Right lung (tissue), 5 donors: ENCODE measurements around the gene NKPD1. TPM values are rescaled to one million over a fixed set of nuclear protein-coding genes. Genes with fewer than 3 reads are reported as not detected.

Source experiments
- DNase-seq, 2 donors: peaks; one replicate each; pipeline ENCODE4 v3.0.0-alpha.2; 2013
- polyA plus RNA-seq, 5 donors: library from polyadenylated mRNA; unstranded; fragments of 120-200 nt; gene quantifications; one replicate each; pipeline versions ENCODE4 v1.2.1 to v1.2.3, GENCODE V29; 2013; ENCODE audit warnings: inconsistent platforms in 1 of 5, low replicate concordance in 1 of 5; ENCODE audit not compliant: insufficient read length in 5 of 5, insufficient read depth in 1 of 5

The NKPD1 gene
- polyA plus RNA-seq, 5 donors = 0.10 to 0.19 (median 0.12) TPM

DNA sequence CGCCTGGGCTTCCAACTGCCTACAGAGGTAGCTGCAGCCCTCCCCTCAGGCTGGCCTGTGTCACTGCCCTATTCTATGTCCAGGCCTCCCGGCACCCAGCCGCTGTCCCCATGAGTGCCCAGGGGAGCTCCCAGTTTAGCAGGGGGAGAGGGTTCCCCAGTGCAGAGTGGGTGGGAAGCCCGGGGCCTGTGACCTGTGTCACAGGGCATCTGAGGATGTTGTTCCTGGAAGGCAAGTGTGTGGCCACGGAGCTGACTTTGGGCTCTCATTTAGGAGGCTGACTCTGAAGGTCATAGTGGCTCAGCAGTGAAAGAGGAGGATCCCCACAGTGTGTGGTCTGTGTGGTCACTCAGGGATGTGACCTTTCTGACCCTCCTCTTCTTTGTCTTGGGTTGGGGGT lies 42.7 kb downstream of the NKPD1 start:
- no peak for DNase-seq

DNA sequence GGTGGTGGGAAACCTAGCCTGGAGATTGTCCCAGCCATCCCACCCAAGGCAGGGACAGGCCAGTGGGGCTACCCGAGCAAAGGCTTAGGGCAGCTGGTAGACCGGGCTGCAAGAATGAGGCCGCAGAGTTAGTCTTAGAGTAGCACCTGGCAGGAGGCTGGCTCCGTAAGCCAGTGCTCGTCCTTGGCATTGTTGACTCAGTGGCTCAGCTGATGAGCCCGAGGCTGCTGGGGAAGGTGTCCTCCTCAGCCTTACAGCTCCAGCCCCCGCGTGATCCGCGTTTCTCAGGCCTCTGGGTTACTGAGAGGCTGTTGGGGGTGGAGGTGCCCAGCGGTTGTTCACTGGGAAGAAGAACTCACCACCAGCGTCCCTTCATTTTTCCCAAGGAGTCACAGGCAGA lies 43.1 kb downstream of the NKPD1 start:
- DNase-seq = no peak

DNA sequence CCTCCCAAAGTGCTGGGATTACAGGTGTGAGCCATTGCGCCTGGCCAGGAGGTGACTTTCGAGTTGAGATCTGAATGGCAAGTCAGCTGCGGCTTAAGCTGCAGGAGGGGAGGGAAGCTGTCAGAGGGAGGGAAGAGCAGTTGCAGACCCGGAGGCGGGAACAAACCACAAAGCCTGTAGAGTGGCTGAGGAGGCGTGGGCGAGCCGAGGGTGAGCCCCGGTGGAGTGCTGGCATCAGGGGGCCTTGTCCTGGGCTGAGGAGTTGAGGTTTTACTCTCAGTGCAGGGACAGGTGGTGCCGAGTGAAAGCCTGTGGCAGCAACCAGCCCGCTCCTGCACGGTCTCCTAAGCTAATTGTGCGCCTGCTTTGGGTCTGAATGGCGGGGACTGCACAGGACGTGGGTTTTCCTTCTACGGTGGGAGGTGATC lies 43.6 kb downstream of the NKPD1 start:
- DNase-seq = no peak

DNA sequence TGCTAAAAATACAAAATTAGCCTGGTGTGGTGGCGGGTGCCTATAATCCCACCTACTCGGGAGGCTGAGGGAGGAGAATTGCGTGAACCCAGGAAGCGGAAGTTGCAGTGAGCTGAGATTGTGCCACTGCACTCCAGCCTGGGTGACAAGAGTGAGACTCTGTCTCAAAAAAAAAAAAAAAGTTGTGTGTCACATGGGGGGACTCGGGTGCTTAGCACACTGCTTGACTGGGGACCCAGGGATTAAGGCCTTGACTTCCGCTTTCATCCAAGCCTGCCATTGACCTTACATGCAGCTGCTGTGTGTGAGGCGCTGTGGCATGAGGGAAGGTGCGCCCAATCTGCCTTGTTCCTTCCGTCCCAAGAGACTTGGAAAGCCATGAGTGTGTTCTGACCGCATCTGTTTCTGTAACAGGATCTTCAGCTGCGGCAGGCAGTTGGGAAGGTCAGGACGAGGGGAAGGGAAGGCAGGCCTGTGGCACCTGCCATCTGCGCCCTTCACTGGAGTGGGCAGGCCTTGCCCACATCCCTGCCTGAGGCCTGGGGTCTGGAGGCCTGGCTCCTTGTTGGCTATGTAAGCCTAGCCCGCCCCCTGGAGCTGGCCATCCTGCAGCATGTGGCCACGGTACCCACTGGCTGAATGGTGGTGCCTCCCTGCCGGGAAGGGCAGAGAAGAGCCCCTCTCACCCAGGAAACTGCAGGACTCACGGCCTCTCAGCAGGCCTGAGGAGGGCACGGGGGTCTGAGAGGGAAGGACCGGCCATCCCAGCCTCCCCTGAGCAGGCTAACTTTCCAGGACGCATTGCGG lies 44.8 kb downstream of the NKPD1 start:
- no peak for DNase-seq

DNA sequence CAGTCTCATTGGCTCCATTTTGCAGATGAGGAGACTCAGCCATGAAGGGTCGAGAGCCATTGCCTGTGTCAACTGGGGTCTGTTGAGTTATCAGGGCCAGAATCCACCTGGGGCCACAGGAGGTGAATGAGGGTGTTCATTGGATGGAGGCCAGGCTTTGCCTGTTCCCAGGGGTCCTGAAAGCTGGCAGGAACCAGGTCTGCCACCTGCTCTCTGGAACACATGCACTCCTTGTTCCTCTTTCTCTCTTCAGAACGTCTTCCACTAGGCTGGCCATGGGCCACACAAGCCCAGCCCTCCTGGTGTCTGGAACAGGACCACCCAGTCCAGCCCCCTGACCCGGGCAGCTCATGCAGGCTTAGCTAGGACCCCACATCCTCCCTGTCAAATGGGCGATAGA lies 46.7 kb downstream of the NKPD1 start:
- no peak for DNase-seq

DNA sequence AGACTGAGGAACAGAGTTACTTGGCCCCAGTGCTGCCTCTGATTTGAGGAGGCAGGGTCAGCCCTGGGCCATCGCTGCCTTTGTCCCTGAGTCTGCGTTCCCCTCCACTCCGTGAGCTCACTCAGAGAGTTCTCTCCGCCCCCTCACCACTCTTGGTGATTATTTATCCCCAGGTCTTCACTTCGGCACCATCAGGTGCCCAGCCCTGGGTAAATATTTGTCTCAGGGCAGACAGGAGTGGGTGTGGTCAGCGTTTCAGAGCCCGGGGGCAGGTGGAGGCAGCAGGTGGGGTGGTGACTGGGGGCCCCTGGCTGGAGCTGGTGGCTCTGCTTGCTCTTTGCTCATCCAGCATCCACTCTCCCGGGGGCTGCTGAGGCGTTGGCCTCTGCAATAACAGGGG lies 47.2 kb downstream of the NKPD1 start:
- DNase-seq = no peak

DNA sequence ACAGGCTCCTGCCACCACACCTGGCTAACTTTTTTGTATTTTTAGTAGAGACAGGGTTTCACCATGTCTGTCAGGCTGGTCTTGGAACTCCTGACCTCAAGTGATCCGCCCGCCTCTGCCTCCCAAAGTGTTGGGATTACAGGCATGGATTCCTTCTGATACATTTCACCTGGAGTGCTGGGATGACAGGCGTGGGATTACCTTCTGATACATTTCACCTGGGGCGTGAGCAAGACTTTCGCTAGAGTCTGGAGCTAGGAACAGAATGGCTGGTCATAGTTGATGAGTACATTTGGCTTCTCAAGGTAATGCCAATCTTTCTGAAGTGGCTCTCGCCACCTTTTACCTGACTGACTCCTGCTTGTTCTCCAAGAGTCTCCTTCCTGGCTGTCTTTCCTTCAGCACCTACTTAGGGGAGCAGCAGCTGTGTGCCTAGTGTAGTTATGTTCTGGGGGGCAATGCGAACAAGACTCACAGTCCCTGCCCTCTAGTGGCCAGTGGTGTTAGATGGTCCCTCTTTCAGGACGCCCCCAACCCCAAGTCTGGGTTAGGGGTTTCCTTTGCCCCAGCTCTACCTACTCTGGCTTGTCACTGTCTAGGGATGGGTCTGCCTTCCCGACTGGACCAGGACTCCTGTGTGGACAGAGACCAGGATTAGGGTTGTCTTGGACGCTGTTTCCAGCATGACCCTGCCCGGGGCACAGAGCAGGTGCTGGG lies 48.5 kb downstream of the NKPD1 start:
- no peak for DNase-seq

Other genes with a start within 250 kb of the NKPD1 start
- 10 to 100 TPM in 4 of 5 donors, 1 to 10 TPM in 1; 7.0 to 16.3 (median 13.2) TPM for gene APOC1, start 246.4 kb downstream of the NKPD1 start, polyA plus RNA-seq
- gene APOC4, start 218.7 kb downstream of the NKPD1 start, polyA plus RNA-seq = under 1 TPM in 1 of 5 donors, not detected in 4; 0.30 TPM
- gene APOC2, start 214.9 kb downstream of the NKPD1 start, polyA plus RNA-seq = 1 to 10 TPM in 1 of 5 donors, under 1 TPM in 2, not detected in 2; 0.21 to 7.5 (median 0.25) TPM
- gene CLPTM1, start 205.6 kb downstream of the NKPD1 start, polyA plus RNA-seq = 10 to 100 TPM; 55.4 to 78.7 (median 67.1) TPM
- 1 to 10 TPM; 3.4 to 6.9 (median 4.7) TPM for gene RELB, start 159.5 kb downstream of the NKPD1 start, polyA plus RNA-seq
- gene CLASRP, start 121.9 kb downstream of the NKPD1 start, polyA plus RNA-seq = 10 to 100 TPM; 62.9 to 92.4 (median 82.9) TPM
- gene ZNF296, start 84.5 kb downstream of the NKPD1 start, polyA plus RNA-seq = 1 to 10 TPM in 2 of 5 donors, under 1 TPM in 3; 0.39 to 2.0 (median 0.93) TPM
- 10 to 100 TPM; 17.0 to 24.9 (median 21.5) TPM for gene GEMIN7, start 81.7 kb downstream of the NKPD1 start, polyA plus RNA-seq
- 10 to 100 TPM; 15.1 to 31.4 (median 21.0) TPM for gene PPP1R37, start 67.8 kb downstream of the NKPD1 start, polyA plus RNA-seq
- gene TRAPPC6A, start 17.3 kb upstream of the NKPD1 start, polyA plus RNA-seq = 10 to 100 TPM; 18.7 to 37.7 (median 24.4) TPM
- 10 to 100 TPM in 3 of 5 donors, 1 to 10 TPM in 2; 8.3 to 12.7 (median 11.5) TPM for gene BLOC1S3, start 17.8 kb upstream of the NKPD1 start, polyA plus RNA-seq
- 1 to 10 TPM in 4 of 5 donors, under 1 TPM in 1; 0.84 to 2.8 (median 1.5) TPM for gene EXOC3L2, start 84.4 kb upstream of the NKPD1 start, polyA plus RNA-seq
- 10 to 100 TPM; 24.9 to 40.4 (median 38.9) TPM for gene MARK4, start 90.3 kb upstream of the NKPD1 start, polyA plus RNA-seq
- 100 to 1,000 TPM in 1 of 5 donors, 1 to 10 TPM in 2, under 1 TPM in 2; 0.23 to 137 (median 1.3) TPM for gene CKM, start 161.9 kb upstream of the NKPD1 start, polyA plus RNA-seq
- 1 to 10 TPM in 1 of 5 donors, under 1 TPM in 4; 0.34 to 1.2 (median 0.65) TPM for gene KLC3, start 179.8 kb upstream of the NKPD1 start, polyA plus RNA-seq
- 10 to 100 TPM; 27.8 to 35.8 (median 32.2) TPM for gene ERCC2, start 209.6 kb upstream of the NKPD1 start, polyA plus RNA-seq
- 10 to 100 TPM; 11.2 to 20.0 (median 13.6) TPM for gene PPP1R13L, start 244.1 kb upstream of the NKPD1 start, polyA plus RNA-seq
- 1 to 10 TPM; 2.8 to 5.5 (median 3.6) TPM for gene POLR1G, start 245.7 kb upstream of the NKPD1 start, polyA plus RNA-seq